Activated naive CD4-positive, alpha-beta T cell treated with anti-CD3 and anti-CD28 coated beads for 36 hours (primary cell): Measurements from ENCODE around the gene AP2A1. TPM values are rescaled to one million over a fixed set of nuclear protein-coding genes. Genes with fewer than 3 reads are reported as not detected.

Source experiments
- CTCF ChIA-PET: fragments of 350-600 bp; sonication (Branson Sonifier 250); formaldehyde crosslinking; loops from one replicate; lab custom pipeline; 2021; ENCODE audit warnings: antibody characterized with exemption; lab: Charles Lee
- DNase-seq: peaks from one replicate; pipeline ENCODE4 v3.0.0-alpha.2; 2020
- H3K27ac Mint-ChIP-seq: one replicate; pipeline ENCODE4 v1.8.0; 2021; ENCODE audit warnings: mild to moderate bottlenecking, mixed read lengths
- H3K27me3 Mint-ChIP-seq: one replicate; pipeline ENCODE4 v1.8.0; 2021; ENCODE audit warnings: low read depth, mixed read lengths
- H3K36me3 Mint-ChIP-seq: one replicate; pipeline ENCODE4 v1.8.0; 2021; ENCODE audit warnings: low read depth, mixed read lengths
- H3K4me1 Mint-ChIP-seq: one replicate; pipeline ENCODE4 v1.8.0; 2021; ENCODE audit warnings: low read depth, mixed read lengths
- H3K4me3 Mint-ChIP-seq: one replicate; pipeline ENCODE4 v1.8.0; 2021; ENCODE audit warnings: mild to moderate bottlenecking, moderate library complexity, mixed read lengths
- H3K9me3 Mint-ChIP-seq: one replicate; pipeline ENCODE4 v1.8.0; 2021; ENCODE audit warnings: mixed read lengths
- intact Hi-C: fragments of 100-400 bp; cut with micrococcal nuclease; formaldehyde crosslinking; loops from one replicate; pipeline ENCODE4 v1.15.1; 2023
- total RNA-seq, 2 experiments: library from RNA; stranded (reverse); gene quantifications; one replicate each; pipeline ENCODE4 v1.2.3, GENCODE V29; 2021

Gene AP2A1
- total RNA-seq, 2 experiments from 2014 or later: 87.7 to 88.3 TPM

- H3K27ac Mint-ChIP-seq: no peak overlapping the region
These were observed 34.6 kb downstream of the AP2A1 start for GRCh38 chr19:49801401-49801888.

GRCh38 chr19:49801966-49802661 is 35.3 kb downstream of the AP2A1 start:
- Mint-ChIP-seq H3K9me3 (no peaks in the 10 kb centered on the region), H3K36me3 (peaks cover 20% of the 10 kb centered on the region), H3K27me3 (no peaks in the 10 kb centered on the region), H3K4me3 (no peak overlapping the region), H3K4me1 (no peaks in the 10 kb centered on the region), H3K27ac (no peak overlapping the region)
- CTCF ChIA-PET: no interaction called here
- intact Hi-C loops: no loop called here
- DNase-seq: no peak

More at GRCh38 chr19:49801401-49801888, 34.6 kb downstream of the AP2A1 start:
- Mint-ChIP-seq H3K36me3 (peaks cover 23% of the 10 kb centered on the region), H3K4me1 (no peaks in the 10 kb centered on the region), H3K9me3 (no peaks in the 10 kb centered on the region), H3K27me3 (no peaks in the 10 kb centered on the region), H3K4me3 (no peak overlapping the region)
- DNase-seq: no peak
- intact Hi-C loops: no loop called here
- CTCF ChIA-PET: no interaction called here

- intact Hi-C loops: no loop called here
These were observed 36.2 kb downstream of the AP2A1 start for GRCh38 chr19:49802836-49803528.

GRCh38 chr19:49803529-49803856 is 36.7 kb downstream of the AP2A1 start:
- no peaks in the 10 kb centered on the region for H3K9me3 Mint-ChIP-seq
- DNase-seq: no peak
- H3K4me1 Mint-ChIP-seq: peaks cover 9% of the 10 kb centered on the region
- peaks cover 20% of the 10 kb centered on the region for H3K36me3 Mint-ChIP-seq
- intact Hi-C loops: no loop called here
- no peak overlapping the region for H3K27ac Mint-ChIP-seq
- H3K27me3 Mint-ChIP-seq: no peaks in the 10 kb centered on the region
- no peak overlapping the region for H3K4me3 Mint-ChIP-seq
- CTCF ChIA-PET: no interaction called here

More at GRCh38 chr19:49802836-49803528, 36.2 kb downstream of the AP2A1 start:
- H3K4me3 Mint-ChIP-seq: no peak overlapping the region
- H3K4me1 Mint-ChIP-seq: peaks cover 6% of the 10 kb centered on the region
- H3K9me3 Mint-ChIP-seq: no peaks in the 10 kb centered on the region
- CTCF ChIA-PET: no interaction called here
- peaks cover 20% of the 10 kb centered on the region for H3K36me3 Mint-ChIP-seq
- H3K27me3 Mint-ChIP-seq: no peaks in the 10 kb centered on the region
- H3K27ac Mint-ChIP-seq: no peak overlapping the region
- DNase-seq: no peak

GRCh38 chr19:49805822-49806619 is 39.2 kb downstream of the AP2A1 start:
- Mint-ChIP-seq H3K27me3 (no peaks in the 10 kb centered on the region), H3K4me3 (no peak overlapping the region), H3K27ac (peak overlapping the region; percentile 26), H3K9me3 (no peaks in the 10 kb centered on the region), H3K4me1 (peaks cover 24% of the 10 kb centered on the region), H3K36me3 (peaks cover 18% of the 10 kb centered on the region)
- no peak for DNase-seq
- intact Hi-C loops: no loop called here
- CTCF ChIA-PET: no interaction called here

- DNase-seq: no peak
- intact Hi-C loops: no loop called here
- CTCF ChIA-PET: no interaction called here
- Mint-ChIP-seq H3K27ac (peak overlapping the region; percentile 26), H3K4me1 (peaks cover 24% of the 10 kb centered on the region), H3K27me3 (no peaks in the 10 kb centered on the region), H3K36me3 (peaks cover 17% of the 10 kb centered on the region), H3K4me3 (no peak overlapping the region), H3K9me3 (no peaks in the 10 kb centered on the region)
These were observed 39.8 kb downstream of the AP2A1 start for GRCh38 chr19:49806620-49806959.

- DNase-seq: no peak
- H3K9me3 Mint-ChIP-seq: no peaks in the 10 kb centered on the region
- intact Hi-C loops: no loop called here
- no peak overlapping the region for H3K27ac Mint-ChIP-seq
- peaks cover 27% of the 10 kb centered on the region for H3K4me1 Mint-ChIP-seq
- H3K36me3 Mint-ChIP-seq: peaks cover 15% of the 10 kb centered on the region
- CTCF ChIA-PET: no interaction called here
- no peaks in the 10 kb centered on the region for H3K27me3 Mint-ChIP-seq
- no peak overlapping the region for H3K4me3 Mint-ChIP-seq
These were observed 40.5 kb downstream of the AP2A1 start for GRCh38 chr19:49807058-49807903.

GRCh38 chr19:49807904-49808675 is 41.3 kb downstream of the AP2A1 start:
- Mint-ChIP-seq H3K27ac (no peak overlapping the region), H3K4me3 (peak overlapping the region; percentile 39), H3K9me3 (no peaks in the 10 kb centered on the region), H3K36me3 (peaks cover 10% of the 10 kb centered on the region), H3K27me3 (no peaks in the 10 kb centered on the region), H3K4me1 (peaks cover 34% of the 10 kb centered on the region)
- CTCF ChIA-PET: no interaction called here
- intact Hi-C loops: loop anchor here (1.0 kb wide), 1 partner anchor 42 kb away; no protein-coding TSS in a partner anchor
- no peak for DNase-seq

- DNase-seq: peak; percentile 92
- CTCF ChIA-PET: no interaction called here
- intact Hi-C loops: loop anchor here (1.0 kb wide), 1 partner anchor 42 kb away; no protein-coding TSS in a partner anchor
- no peaks in the 10 kb centered on the region for H3K27me3 Mint-ChIP-seq
- H3K27ac Mint-ChIP-seq: peak overlapping the region; percentile 46
- peaks cover 35% of the 10 kb centered on the region for H3K4me1 Mint-ChIP-seq
- H3K4me3 Mint-ChIP-seq: peak overlapping the region; percentile 74
- H3K36me3 Mint-ChIP-seq: peaks cover 4% of the 10 kb centered on the region
- H3K9me3 Mint-ChIP-seq: no peaks in the 10 kb centered on the region
These were observed 41.9 kb downstream of the AP2A1 start for GRCh38 chr19:49808711-49809159.

GRCh38 chr19:49809160-49809940 is 42.5 kb downstream of the AP2A1 start:
- Mint-ChIP-seq H3K9me3 (no peaks in the 10 kb centered on the region), H3K4me3 (peak overlapping the region; percentile 74), H3K27me3 (no peaks in the 10 kb centered on the region), H3K27ac (peak overlapping the region; percentile 59), H3K36me3 (peaks cover 4% of the 10 kb centered on the region), H3K4me1 (peaks cover 35% of the 10 kb centered on the region)
- peak; percentile 54 for DNase-seq
- CTCF ChIA-PET: interaction anchor here (1.0 kb wide), 1 partner anchor 9 kb away, joined by 3 read pairs; no protein-coding TSS in a partner anchor
- intact Hi-C loops: no loop called here
